Ascending aorta (tissue), 2 donors: Measurements from ENCODE around the gene ABCG4. TPM values are rescaled to one million over a fixed set of nuclear protein-coding genes. Genes with fewer than 3 reads are reported as not detected.

Source experiments
- DNase-seq, 2 donors: peaks; one replicate each; pipeline ENCODE4 v3.0.0-alpha.2; 2019; ENCODE audit warnings: low spot score in 2 of 2
- H3K27ac ChIP-seq, 2 donors: fragments of 200-600 bp; sonication (generic); one replicate each; pipeline ENCODE4 v1.5.1; 2016 to 2017; ENCODE audit warnings: mild to moderate bottlenecking in 1 of 2
- H3K27me3 ChIP-seq: fragments of 200-600 bp; sonication (generic); one replicate; pipeline ENCODE4 v1.5.1; 2017
- H3K36me3 ChIP-seq, 2 donors: fragments of 200-600 bp; sonication (generic); one replicate each; pipeline ENCODE4 v1.5.1; 2016
- H3K4me1 ChIP-seq, 2 donors: fragments of 200-600 bp; sonication (generic); one replicate each; pipeline ENCODE4 v1.5.1; 2016 to 2017; ENCODE audit warnings: mild to moderate bottlenecking in 1 of 2
- H3K4me3 ChIP-seq, 2 donors: fragments of 200-600 bp; sonication (generic); one replicate each; pipeline ENCODE4 v1.5.1; 2016 to 2017; ENCODE audit warnings: mild to moderate bottlenecking in 1 of 2
- H3K9me3 ChIP-seq, 2 donors: fragments of 200-600 bp; sonication (generic); one replicate each; pipeline ENCODE4 v1.5.1; 2016
- CTCF ChIP-seq, 3 experiments: fragments of 200-600 bp in 2 of 3; fragments of 450-650 bp in 1 of 3; sonication (generic) in 2 of 3; IDR thresholded peaks; one replicate each; pipeline ENCODE4 v1.5.1; 2016 to 2019; ENCODE audit warnings: antibody characterized with exemption in 3 of 3, mild to moderate bottlenecking in 1 of 3, moderate library complexity in 1 of 3
- intact Hi-C: fragments of 100-400 bp; cut with DNase I; formaldehyde crosslinking; loops from one replicate; pipeline ENCODE4 v1.15.1; 2023
- total RNA-seq: library from RNA; depleted of rRNA; stranded (reverse); fragments of >200 nt; gene quantifications from one replicate; pipeline ENCODE4 v1.1.0, GENCODE V29; 2016

ABCG4 gene
- total RNA-seq, 1 donor from 2014 or later, result not detected

- no peaks in the 10 kb centered on the region for H3K9me3 ChIP-seq
- H3K27me3 ChIP-seq, result no peaks in the 10 kb centered on the region
- peak overlapping the region; percentile 92 to 96 for H3K27ac ChIP-seq
- peak in 1 of 2 donors; percentile 65 for DNase-seq
- H3K4me1 ChIP-seq, result peaks cover 0 to 14% of the 10 kb centered on the region in 2 donors
- H3K36me3 ChIP-seq, result no peaks in the 10 kb centered on the region
- intact Hi-C loops, result loop anchor here (1.0 to 5.0 kb wide), 3 partner anchors 98 to 118 kb away; partner anchors contain the start of gene C2CD2L
- TF ChIP-seq CTCF (IDR thresholded peaks at IDR 0.05), result no peak
- peak overlapping the region; percentile 70 for H3K4me3 ChIP-seq
Observed at GRCh38 chr11:119205080-119205479, 56.2 kb downstream of the ABCG4 start.

- DNase-seq, result peak; percentile 63 to 97
- Histone ChIP-seq H3K4me1 (peaks cover 0 to 14% of the 10 kb centered on the region in 2 donors), H3K4me3 (peak within 1 kb of the TSS; percentile 70), H3K9me3 (no peaks in the 10 kb centered on the region), H3K27ac (peak within 1 kb of the TSS; percentile 92 to 96), H3K36me3 (no peaks in the 10 kb centered on the region), H3K27me3 (no peaks in the 10 kb centered on the region)
- peak; percentile 78 to 98 (median 96) for TF ChIP-seq CTCF (IDR thresholded peaks at IDR 0.05)
- intact Hi-C loops, result loop anchor here (1.0 to 5.0 kb wide), 6 partner anchors 37 to 132 kb away; partner anchors contain the start of genes C2CD2L and NLRX1
Observed at GRCh38 chr11:119205574-119206510, 57.0 kb downstream of the ABCG4 start, which contains the start of gene CBL. Gene CBL, plus strand, starts transcription at chr11:119206339. Its CDS starts 79 bp downstream, at chr11:119206418.

GRCh38 chr11:119206511-119207414 is 57.9 kb downstream of the ABCG4 start:
- intact Hi-C loops, result loop anchor here (1.0 to 5.0 kb wide), 5 partner anchors 38 to 132 kb away; partner anchors contain the start of genes C2CD2L and NLRX1
- Histone ChIP-seq H3K9me3 (no peaks in the 10 kb centered on the region), H3K27me3 (no peaks in the 10 kb centered on the region), H3K36me3 (no peaks in the 10 kb centered on the region), H3K27ac (peak overlapping the region; percentile 92 to 96), H3K4me3 (peak overlapping the region; percentile 70), H3K4me1 (peaks cover 0 to 14% of the 10 kb centered on the region in 2 donors)
- TF ChIP-seq CTCF (IDR thresholded peaks at IDR 0.05), result no peak
- DNase-seq, result peak; percentile 18 to 79

GRCh38 chr11:119207415-119207960 is 58.6 kb downstream of the ABCG4 start:
- H3K27ac ChIP-seq, result peak overlapping the region; percentile 92 to 96
- no peak for DNase-seq

More at GRCh38 chr11:119207415-119207960, 58.6 kb downstream of the ABCG4 start:
- TF ChIP-seq CTCF (IDR thresholded peaks at IDR 0.05), result no peak
- Histone ChIP-seq H3K4me3 (peak overlapping the region; percentile 70), H3K9me3 (no peaks in the 10 kb centered on the region), H3K27me3 (no peaks in the 10 kb centered on the region), H3K36me3 (no peaks in the 10 kb centered on the region), H3K4me1 (peaks cover 0 to 14% of the 10 kb centered on the region in 2 donors)
- intact Hi-C loops, result loop anchor here (2.0 to 5.0 kb wide), 4 partner anchors 39 to 100 kb away; partner anchors contain the start of genes C2CD2L and NLRX1
